Activated naive CD8-positive, alpha-beta T cell treated with anti-CD3 and anti-CD28 coated beads, Interleukin-2, amount 50 U/mL, for 16 hours (primary cell): ENCODE measurements around the gene PLXNA2.

Source experiments
- DNase-seq: peaks from one replicate; pipeline ENCODE4 v3.0.0-alpha.2; 2020; ENCODE audit warnings: low read depth, low spot score

PLXNA2 gene

GRCh38 chr1:208265122-208265469 is 20.9 kb upstream of the PLXNA2 start:
- no peak for DNase-seq

DNA sequence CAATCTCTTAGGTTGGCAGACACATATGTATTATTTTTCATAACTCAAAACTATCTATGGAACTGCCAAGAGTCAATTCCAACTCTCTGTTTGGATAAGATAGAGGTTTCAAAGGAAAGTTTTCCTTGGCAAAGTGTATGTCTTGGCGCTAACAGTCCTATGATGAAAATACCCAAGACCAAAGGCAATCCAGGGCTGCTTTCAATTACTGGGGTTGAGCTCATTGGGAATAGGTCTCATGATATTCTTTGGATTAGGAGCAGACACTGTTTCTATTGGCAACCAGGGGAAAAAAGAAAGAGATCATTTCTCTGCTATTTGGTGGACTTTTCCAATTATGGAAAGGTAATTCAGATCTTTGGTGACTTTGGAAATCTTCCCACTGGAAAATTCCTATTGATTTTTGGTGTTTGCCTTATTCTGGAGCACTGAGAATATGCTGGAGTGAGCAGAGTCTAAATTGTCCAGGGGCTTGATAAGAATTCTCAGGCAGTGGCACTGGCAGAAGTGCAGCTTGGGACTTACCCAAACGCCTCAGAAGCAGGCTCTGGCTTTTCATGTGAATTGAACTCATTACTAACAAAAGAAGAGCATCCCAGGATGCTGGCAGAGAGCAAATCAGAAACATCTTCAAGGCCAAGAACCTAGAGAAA is 20.4 kb upstream of the PLXNA2 start:
- no peak for DNase-seq

DNA sequence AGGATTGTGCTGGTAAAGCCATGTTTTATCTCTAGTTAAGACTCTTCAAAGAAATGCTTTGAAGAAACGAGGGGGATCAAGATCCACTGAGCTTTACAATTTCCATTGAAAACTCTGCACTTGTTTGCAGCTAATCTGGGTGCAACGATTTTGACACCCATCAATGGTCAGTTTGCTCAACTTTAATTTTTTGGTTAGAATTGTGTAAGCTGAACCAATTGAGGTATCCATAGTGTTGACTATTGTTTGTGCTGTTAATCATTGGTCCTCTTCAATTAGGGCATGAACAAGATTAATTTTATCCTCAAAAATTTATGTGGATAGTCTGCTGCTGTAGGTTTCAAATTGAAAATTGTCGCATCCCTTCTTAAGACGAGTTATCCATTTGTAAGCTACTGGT is 17.7 kb upstream of the PLXNA2 start:
- no peak for DNase-seq

- no peak for DNase-seq
Observed at GRCh38 chr1:208258277-208258676, 14.1 kb upstream of the PLXNA2 start.

GRCh38 chr1:208257351-208257750 is 13.2 kb upstream of the PLXNA2 start:
- no peak for DNase-seq

GRCh38 chr1:208256556-208256955 is 12.4 kb upstream of the PLXNA2 start:
- DNase-seq, result no peak

GRCh38 chr1:208256091-208256490 is 11.9 kb upstream of the PLXNA2 start:
- no peak for DNase-seq

- DNase-seq, result no peak
Observed at GRCh38 chr1:208254862-208255261, 10.7 kb upstream of the PLXNA2 start.

GRCh38 chr1:208254376-208254775 is 10.2 kb upstream of the PLXNA2 start:
- DNase-seq, result no peak

DNA sequence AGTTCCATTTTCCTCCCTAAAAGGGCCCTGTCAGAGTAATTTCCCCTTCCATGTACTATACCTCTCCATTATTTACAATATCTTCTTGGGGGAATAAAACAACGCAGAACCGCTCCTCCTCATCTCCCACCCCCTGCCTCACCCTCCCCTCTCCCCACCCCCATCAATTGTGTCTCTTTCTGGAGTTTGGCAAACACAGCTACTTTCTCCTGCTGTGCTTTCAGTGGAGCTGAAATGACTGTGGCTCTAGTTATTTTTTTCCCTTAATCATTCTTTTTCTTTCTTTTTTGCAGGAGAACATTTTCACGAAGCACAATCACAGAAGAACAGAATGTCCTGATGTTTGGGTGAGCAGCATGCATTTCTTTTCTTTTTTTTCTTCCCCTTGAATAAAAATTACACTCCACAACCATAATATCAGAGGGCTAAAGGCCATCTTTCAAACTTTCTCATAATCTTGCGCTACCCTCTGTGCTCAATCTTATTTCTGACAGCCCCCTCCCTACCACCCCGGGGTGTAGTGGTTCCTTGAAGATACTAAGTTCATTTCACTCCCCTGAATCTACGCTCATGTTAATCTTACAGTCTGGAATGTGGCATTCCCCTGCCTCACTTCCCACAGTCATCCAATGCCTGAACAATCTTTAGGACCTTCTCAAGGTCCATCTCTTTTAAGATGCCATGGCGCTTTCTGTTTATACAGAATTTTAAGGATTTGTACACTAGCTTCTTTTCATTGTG is 8.8 kb upstream of the PLXNA2 start:
- DNase-seq, result no peak

DNA sequence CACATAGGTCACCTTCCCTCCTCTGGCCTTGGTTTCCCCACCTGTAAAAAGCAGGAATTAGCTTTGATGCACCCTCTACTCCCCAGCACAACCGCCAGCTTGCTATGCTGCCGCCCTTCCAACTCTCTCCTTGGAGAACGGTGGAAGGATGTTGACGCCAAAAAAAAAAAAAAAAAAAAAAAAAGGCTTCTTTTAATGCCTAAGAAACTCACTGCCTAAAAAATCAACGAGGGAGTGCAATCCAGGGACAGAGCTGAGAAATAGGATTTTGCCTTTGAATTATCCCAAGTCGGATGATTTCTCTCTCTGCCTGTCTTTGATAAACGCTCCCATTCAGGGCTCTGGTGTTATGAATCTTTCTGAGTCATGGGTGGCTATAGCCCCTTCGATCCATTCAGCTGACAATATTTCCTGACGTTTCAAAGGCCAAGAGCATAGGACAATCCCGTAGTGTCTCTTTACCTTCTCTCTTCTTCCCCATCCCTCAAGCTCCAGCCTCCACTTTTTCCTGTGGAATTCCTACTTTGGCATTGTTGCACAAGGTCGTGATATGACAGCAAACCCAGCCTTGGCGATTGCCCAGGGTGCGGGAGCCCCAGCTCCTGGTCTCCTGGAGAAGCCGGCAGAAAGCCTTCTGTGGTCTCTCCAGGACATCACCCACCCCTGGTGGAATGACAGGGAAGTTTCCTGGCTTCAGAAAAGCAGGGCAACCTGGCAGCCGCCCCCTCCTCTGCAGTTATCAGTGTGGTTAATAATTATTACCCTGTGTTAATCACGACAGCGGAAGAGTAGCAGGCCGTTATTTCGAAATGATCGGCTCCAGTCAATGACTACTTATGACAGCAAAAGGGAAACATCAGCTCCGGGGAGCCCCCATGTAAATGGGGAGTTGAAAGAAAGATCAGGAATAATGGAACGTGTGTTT is 8.0 kb upstream of the PLXNA2 start:
- no peak for DNase-seq

GRCh38 chr1:208251015-208251414 is 6.8 kb upstream of the PLXNA2 start:
- no peak for DNase-seq

DNA sequence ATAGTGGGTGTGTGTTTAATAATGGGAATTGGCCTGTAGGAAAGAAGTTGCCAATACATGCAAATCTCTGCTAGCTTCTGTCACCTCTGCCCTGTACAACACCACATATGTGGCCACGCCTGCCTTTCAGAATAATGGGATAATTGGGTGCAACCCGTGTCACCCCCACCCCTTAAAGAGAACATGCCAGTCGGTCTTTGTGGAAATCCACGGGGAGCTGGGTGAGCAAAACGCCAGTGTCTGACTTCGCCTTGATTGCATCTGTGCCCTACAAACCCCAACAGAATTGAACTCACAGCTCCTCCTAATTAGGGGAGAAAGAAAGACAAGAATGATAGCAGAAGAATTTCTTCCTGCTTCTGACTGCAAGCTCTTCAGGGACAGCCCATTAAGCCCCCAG is 6.4 kb upstream of the PLXNA2 start:
- DNase-seq, result no peak

DNA sequence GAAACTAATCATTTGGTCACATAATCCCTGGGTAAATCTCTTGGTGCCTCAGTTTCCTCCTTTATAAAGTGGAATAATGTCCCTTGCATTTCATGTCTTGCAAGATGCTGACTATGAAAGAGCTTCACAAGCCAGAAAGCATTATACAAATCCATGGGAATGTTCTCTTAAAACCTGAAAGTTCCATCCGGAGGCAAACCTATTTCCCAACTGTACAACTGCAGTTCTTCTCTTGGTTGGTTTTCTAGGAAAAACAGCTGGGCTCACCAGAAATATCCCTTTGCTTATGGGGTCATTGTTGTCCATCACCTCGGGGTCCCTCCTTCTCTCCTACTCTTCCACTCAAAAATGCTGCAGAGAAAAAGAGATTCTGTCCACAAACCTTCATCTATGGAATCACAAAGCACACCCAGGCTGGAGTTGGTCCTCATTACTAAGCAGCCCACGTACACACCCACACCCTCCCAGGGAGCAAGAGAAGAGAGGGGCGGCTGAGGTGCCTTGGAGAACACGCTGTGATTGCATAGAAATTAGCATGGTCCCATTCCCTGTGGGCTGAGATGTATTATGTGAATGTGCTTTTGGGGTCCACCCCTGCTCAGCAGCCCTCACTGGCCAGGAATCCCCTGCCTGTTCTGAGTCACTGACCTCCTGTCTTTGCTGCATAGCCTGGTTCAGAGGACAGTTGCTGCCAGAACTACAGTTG is 5.0 kb upstream of the PLXNA2 start:
- DNase-seq, result no peak

DNA sequence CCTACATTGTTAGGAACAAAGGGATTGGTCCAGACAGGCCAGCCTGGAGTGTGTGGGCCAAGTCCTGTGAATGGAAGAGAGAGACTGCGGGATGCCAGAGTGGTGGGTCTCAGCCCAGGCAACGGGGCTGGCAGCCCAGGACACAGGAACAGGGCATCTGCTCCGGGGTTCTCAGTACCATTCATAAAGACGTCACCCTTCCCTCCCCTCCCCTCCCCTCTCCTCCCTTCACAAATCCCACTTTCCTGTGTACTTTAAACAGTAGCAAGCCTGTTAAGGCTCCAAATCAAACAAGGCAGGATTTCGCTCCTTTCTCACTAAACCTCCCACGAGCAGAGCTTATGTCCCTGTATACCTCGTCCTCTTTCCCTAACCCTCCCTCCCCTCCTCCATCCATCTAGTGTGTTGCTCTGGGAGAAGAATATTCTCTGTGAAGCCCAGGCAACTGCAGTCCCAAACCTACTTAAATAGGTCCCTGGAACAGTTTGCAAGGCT is 4.2 kb upstream of the PLXNA2 start:
- DNase-seq, result no peak

DNA sequence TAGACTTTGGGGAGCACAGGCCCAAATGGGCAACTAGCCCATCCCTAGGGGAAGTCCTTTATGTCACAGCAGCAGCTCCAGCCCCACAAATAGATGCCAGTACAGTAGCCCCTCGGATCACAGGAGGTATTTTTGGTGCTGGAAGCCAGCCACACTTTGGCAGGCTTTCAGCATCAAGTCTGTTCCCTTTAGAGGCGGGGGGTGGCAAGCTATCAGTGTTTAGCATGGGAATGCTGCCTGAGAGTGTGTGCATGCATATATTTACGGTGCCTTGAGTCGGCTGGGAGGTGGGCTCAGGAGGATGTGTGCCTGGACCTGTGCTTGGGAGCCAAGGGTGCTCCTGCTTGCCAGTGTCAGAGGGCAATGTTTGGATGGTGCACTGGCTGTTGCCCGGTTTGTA is 3.5 kb upstream of the PLXNA2 start:
- DNase-seq, result no peak

DNA sequence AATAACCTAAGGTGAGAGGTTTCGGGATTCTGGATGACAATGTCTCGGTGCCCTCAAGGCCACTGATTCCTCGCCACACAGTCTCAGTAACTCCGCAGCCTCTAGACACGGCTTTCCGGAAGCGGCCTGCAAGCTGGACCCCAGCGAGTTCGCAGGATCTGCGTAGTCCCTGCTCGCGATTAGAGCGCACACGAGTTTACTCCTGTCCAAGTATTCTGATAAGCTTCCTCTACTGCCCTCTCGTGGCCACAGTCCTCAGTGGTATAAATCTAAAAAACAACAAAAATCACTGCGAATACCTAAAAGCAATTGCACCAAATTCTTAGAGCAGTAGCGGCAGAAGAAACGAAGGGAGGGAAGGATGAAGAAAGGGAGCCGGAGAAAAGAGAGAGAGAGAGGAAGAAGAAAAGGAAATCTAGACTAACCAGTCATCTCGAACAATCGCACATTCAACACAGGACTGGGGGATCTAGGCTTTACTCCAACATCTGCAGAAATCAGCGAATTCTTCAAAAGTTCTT is 1.1 kb upstream of the PLXNA2 start:
- peak; percentile 42 for DNase-seq

GRCh38 chr1:208243527-208243966 is 637 bp downstream of the PLXNA2 start:
- DNase-seq, result no peak

- DNase-seq, result no peak
Observed at GRCh38 chr1:208242941-208243526, 1.1 kb downstream of the PLXNA2 start.

GRCh38 chr1:208242146-208242545 is 2.0 kb downstream of the PLXNA2 start:
- DNase-seq, result no peak

DNA sequence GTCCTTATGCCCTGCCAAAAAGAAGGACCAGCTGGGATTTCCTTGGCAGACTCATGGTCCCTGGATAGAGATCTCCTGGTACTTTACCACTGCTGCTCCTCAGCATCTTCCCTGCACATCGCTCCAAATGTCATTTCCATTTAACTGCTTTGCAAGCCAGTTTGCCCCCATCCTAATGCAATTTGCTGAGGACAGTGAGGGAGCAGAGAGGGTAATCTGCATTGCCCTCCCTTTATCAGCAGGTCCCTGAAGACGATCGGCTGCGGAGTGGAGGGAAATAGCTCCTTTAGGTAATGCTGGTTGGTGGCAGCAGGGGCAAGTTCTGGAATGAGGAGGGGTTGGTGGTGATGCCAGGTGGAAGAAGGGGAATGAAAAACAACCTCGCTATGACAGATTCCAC is 2.7 kb downstream of the PLXNA2 start:
- DNase-seq, result no peak
